HG02763 (cell line): Measurements from ENCODE around the gene C19orf47.
"Not testable (repeated sequence)": the region's sequence is repeated elsewhere in the genome, so short reads cannot be mapped to it uniquely, and the experiment has no call there.

Source experiments
- ATAC-seq: cut with Tn5 transposase; IDR thresholded peaks from one replicate; pipeline ENCODE4 v1.9.1; 2021; ENCODE audit warnings: mild to moderate bottlenecking, moderate library complexity; ENCODE audit not compliant: unreplicated experiment

C19orf47 gene

GRCh38 chr19:40377876-40378385, 29.7 kb upstream of the C19orf47 start:
- ATAC-seq, result no peak

GRCh38 chr19:40376286-40376862, 28.2 kb upstream of the C19orf47 start:
- no peak for ATAC-seq

GRCh38 chr19:40374084-40374483, 25.9 kb upstream of the C19orf47 start:
- no peak for ATAC-seq

GRCh38 chr19:40371802-40372122, 23.6 kb upstream of the C19orf47 start:
- no peak for ATAC-seq

GRCh38 chr19:40370997-40371801, 23.0 kb upstream of the C19orf47 start:
- no peak for ATAC-seq

GRCh38 chr19:40370253-40370652, 22.1 kb upstream of the C19orf47 start:
- not testable (repeated sequence) for ATAC-seq

GRCh38 chr19:40369797-40370196, 21.6 kb upstream of the C19orf47 start:
- no peak for ATAC-seq

GRCh38 chr19:40367577-40368434, 19.6 kb upstream of the C19orf47 start:
- ATAC-seq, result no peak

- ATAC-seq, result no peak
These were observed 18.7 kb upstream of the C19orf47 start for GRCh38 chr19:40366697-40367561.

GRCh38 chr19:40365613-40366401, 17.6 kb upstream of the C19orf47 start:
- no peak for ATAC-seq

GRCh38 chr19:40365010-40365409, 16.8 kb upstream of the C19orf47 start:
- ATAC-seq, result no peak

GRCh38 chr19:40363069-40363468, 14.9 kb upstream of the C19orf47 start:
- ATAC-seq, result no peak

GRCh38 chr19:40362160-40362559, 14.0 kb upstream of the C19orf47 start:
- no peak for ATAC-seq

- no peak for ATAC-seq
These were observed 12.6 kb upstream of the C19orf47 start for GRCh38 chr19:40360708-40361241.

GRCh38 chr19:40360020-40360707, 12.0 kb upstream of the C19orf47 start:
- no peak for ATAC-seq

GRCh38 chr19:40358773-40359172, 10.6 kb upstream of the C19orf47 start:
- ATAC-seq, result no peak

- ATAC-seq, result no peak
These were observed 9.4 kb upstream of the C19orf47 start for GRCh38 chr19:40357640-40358039.

- ATAC-seq, result no peak
These were observed 8.7 kb upstream of the C19orf47 start for GRCh38 chr19:40356681-40357595.
